HG03469 (cell line): ENCODE data around the gene MAB21L3.
"Not testable (repeated sequence)": the region's sequence is repeated elsewhere in the genome, so short reads cannot be mapped to it uniquely, and the experiment has no call there.

Source experiments
- ATAC-seq: cut with Tn5 transposase; IDR thresholded peaks from one replicate; pipeline ENCODE4 v1.9.1; 2021; ENCODE audit warnings: mild to moderate bottlenecking, moderate library complexity, moderate number of reproducible peaks; ENCODE audit not compliant: unreplicated experiment

Gene MAB21L3

GRCh38 chr1:116133696-116134475 lies 22.7 kb downstream of the MAB21L3 start:
- no peak for ATAC-seq

- no peak for ATAC-seq
Measured at GRCh38 chr1:116134476-116134773, 23.2 kb downstream of the MAB21L3 start.

GRCh38 chr1:116138277-116138792 lies 27.1 kb downstream of the MAB21L3 start:
- ATAC-seq: no peak

- no peak for ATAC-seq
Measured at GRCh38 chr1:116139592-116140134, 28.5 kb downstream of the MAB21L3 start.

- ATAC-seq: no peak
Measured at GRCh38 chr1:116144151-116144550, 33.0 kb downstream of the MAB21L3 start.

- ATAC-seq: not testable (repeated sequence)
Measured at GRCh38 chr1:116146447-116147113, 35.4 kb downstream of the MAB21L3 start.

- no peak for ATAC-seq
Measured at GRCh38 chr1:116147114-116147510, 35.9 kb downstream of the MAB21L3 start.

GRCh38 chr1:116147972-116148371 lies 36.8 kb downstream of the MAB21L3 start:
- ATAC-seq: no peak

- no peak for ATAC-seq
Measured at GRCh38 chr1:116148967-116149366, 37.8 kb downstream of the MAB21L3 start.

GRCh38 chr1:116150368-116150767 lies 39.2 kb downstream of the MAB21L3 start:
- ATAC-seq: no peak

- ATAC-seq: peak; percentile 94
Measured at GRCh38 chr1:116151739-116152576, 40.8 kb downstream of the MAB21L3 start.

GRCh38 chr1:116152577-116152943 lies 41.4 kb downstream of the MAB21L3 start:
- ATAC-seq: no peak

- ATAC-seq: no peak
Measured at GRCh38 chr1:116152950-116153691, 41.9 kb downstream of the MAB21L3 start.

GRCh38 chr1:116153692-116154031 lies 42.5 kb downstream of the MAB21L3 start:
- ATAC-seq: no peak

- no peak for ATAC-seq
Measured at GRCh38 chr1:116154536-116154935, 43.3 kb downstream of the MAB21L3 start.

- ATAC-seq: no peak
Measured at GRCh38 chr1:116157096-116157495, 45.9 kb downstream of the MAB21L3 start.

- no peak for ATAC-seq
Measured at GRCh38 chr1:116159177-116159576, 48.0 kb downstream of the MAB21L3 start.

- ATAC-seq: no peak
Measured at GRCh38 chr1:116159611-116160010, 48.4 kb downstream of the MAB21L3 start.

- no peak for ATAC-seq
Measured at GRCh38 chr1:116161390-116161789, 50.2 kb downstream of the MAB21L3 start.

GRCh38 chr1:116161877-116162390 lies 50.7 kb downstream of the MAB21L3 start:
- ATAC-seq: no peak
